Measurements from ENCODE around the gene SLC4A1AP.
A peak's percentile ranks its signal among the peaks of the same experiment; 100 is the strongest.

SLC4A1AP gene

GRCh38 chr2:27708257-27708654, 44.6 kb downstream of the SLC4A1AP start:
- H3K4me3 ChIP-seq (ENCODE audit: low read depth, low read length) = no peak overlapping the region
- no peak for DNase-seq (ENCODE audit: low read depth)
- TF ChIP-seq MYC (IDR thresholded peaks at IDR 0.05; ENCODE audit: low read depth, low read length) = no peak
- TF ChIP-seq, protein P1, sequence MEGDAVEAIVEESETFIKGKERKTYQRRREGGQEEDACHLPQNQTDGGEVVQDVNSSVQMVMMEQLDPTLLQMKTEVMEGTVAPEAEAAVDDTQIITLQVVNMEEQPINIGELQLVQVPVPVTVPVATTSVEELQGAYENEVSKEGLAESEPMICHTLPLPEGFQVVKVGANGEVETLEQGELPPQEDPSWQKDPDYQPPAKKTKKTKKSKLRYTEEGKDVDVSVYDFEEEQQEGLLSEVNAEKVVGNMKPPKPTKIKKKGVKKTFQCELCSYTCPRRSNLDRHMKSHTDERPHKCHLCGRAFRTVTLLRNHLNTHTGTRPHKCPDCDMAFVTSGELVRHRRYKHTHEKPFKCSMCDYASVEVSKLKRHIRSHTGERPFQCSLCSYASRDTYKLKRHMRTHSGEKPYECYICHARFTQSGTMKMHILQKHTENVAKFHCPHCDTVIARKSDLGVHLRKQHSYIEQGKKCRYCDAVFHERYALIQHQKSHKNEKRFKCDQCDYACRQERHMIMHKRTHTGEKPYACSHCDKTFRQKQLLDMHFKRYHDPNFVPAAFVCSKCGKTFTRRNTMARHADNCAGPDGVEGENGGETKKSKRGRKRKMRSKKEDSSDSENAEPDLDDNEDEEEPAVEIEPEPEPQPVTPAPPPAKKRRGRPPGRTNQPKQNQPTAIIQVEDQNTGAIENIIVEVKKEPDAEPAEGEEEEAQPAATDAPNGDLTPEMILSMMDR (IDR thresholded peaks at IDR 0.05; ENCODE audit: low read depth, low read length) = no peak
- TF ChIP-seq POLR2A (IDR thresholded peaks at IDR 0.05; ENCODE audit: extremely low read depth, insufficient read length) = no peak
- TF ChIP-seq, protein P2, sequence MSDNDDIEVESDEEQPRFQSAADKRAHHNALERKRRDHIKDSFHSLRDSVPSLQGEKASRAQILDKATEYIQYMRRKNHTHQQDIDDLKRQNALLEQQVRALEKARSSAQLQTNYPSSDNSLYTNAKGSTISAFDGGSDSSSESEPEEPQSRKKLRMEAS (IDR thresholded peaks at IDR 0.05; ENCODE audit: low read depth, low read length) = no peak

- no peak for TF ChIP-seq MYC (IDR thresholded peaks at IDR 0.05; ENCODE audit: low read depth, low read length)
- no peak for TF ChIP-seq POLR2A (IDR thresholded peaks at IDR 0.05; ENCODE audit: extremely low read depth, insufficient read length)
- DNase-seq (ENCODE audit: low read depth) = no peak
- no peak overlapping the region for H3K4me3 ChIP-seq (ENCODE audit: low read depth, low read length)
These were observed 45.0 kb downstream of the SLC4A1AP start for GRCh38 chr2:27708666-27709065.

- no peak for TF ChIP-seq MYC (IDR thresholded peaks at IDR 0.05; ENCODE audit: low read depth, low read length)
- TF ChIP-seq POLR2A (IDR thresholded peaks at IDR 0.05; ENCODE audit: extremely low read depth, insufficient read length) = no peak
- TF ChIP-seq, protein P2 (IDR thresholded peaks at IDR 0.05; ENCODE audit: low read depth, low read length) = no peak
- TF ChIP-seq, protein P1 (IDR thresholded peaks at IDR 0.05; ENCODE audit: low read depth, low read length) = no peak
- DNase-seq (ENCODE audit: low read depth) = no peak
- H3K4me3 ChIP-seq (ENCODE audit: low read depth, low read length) = no peak overlapping the region
These were observed 45.6 kb downstream of the SLC4A1AP start for GRCh38 chr2:27709326-27709725.

GRCh38 chr2:27709960-27710575, 46.4 kb downstream of the SLC4A1AP start:
- TF ChIP-seq POLR2A (IDR thresholded peaks at IDR 0.05; ENCODE audit: extremely low read depth, insufficient read length) (no peak), MYC (IDR thresholded peaks at IDR 0.05; ENCODE audit: low read depth, low read length) (no peak)
- TF ChIP-seq, protein P2 (IDR thresholded peaks at IDR 0.05; ENCODE audit: low read depth, low read length) = no peak
- TF ChIP-seq, protein P1 (IDR thresholded peaks at IDR 0.05; ENCODE audit: low read depth, low read length) = no peak
- DNase-seq (ENCODE audit: low read depth) = no peak
- no peak overlapping the region for H3K4me3 ChIP-seq (ENCODE audit: low read depth, low read length)

GRCh38 chr2:27710640-27711430, 47.1 kb downstream of the SLC4A1AP start:
- DNase-seq (ENCODE audit: low read depth) = peak; percentile 73
- H3K4me3 ChIP-seq (ENCODE audit: low read depth, low read length) = no peak overlapping the region
- TF ChIP-seq POLR2A (IDR thresholded peaks at IDR 0.05; ENCODE audit: extremely low read depth, insufficient read length) (no peak), MYC (IDR thresholded peaks at IDR 0.05; ENCODE audit: low read depth, low read length) (no peak)
- TF ChIP-seq, protein P2 (IDR thresholded peaks at IDR 0.05; ENCODE audit: low read depth, low read length) = no peak
- TF ChIP-seq, protein P1 (IDR thresholded peaks at IDR 0.05; ENCODE audit: low read depth, low read length) = no peak

DNA sequence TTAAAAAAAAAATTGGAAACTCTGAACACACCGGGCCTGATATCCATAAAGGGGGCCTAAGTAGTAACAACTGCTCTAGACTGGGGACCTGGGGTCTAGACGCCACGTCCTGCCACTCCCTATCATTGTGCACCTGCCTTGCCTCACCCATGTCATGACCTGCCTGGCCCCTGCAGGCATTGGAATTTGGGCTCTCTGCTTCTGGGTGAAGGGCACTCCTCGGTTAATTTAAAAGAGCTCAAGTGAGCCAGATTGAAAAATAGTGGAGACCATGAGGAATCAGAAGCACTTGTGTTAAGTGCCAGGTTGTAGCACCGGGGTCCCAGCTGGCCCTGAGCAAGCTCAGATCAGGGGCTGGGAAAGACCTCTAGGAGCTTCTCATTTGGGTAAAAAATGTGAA, 48.1 kb downstream of the SLC4A1AP start:
- TF ChIP-seq, protein P2 (IDR thresholded peaks at IDR 0.05; ENCODE audit: low read depth, low read length) = no peak
- H3K4me3 ChIP-seq (ENCODE audit: low read depth, low read length) = no peak overlapping the region
- DNase-seq (ENCODE audit: low read depth) = no peak

Measured in NB4 (cell line).